ENCODE results near the gene LIPI. TPM values are rescaled to one million over a fixed set of nuclear protein-coding genes. Genes with fewer than 3 reads are reported as not detected.
A peak's percentile ranks its signal among the peaks of the same experiment; 100 is the strongest.

The LIPI gene
- total RNA-seq (2014; rRNA removed; shearing (Covaris generic)) (not detected in 2 replicates), total RNA-seq (2022) (not detected in 2 replicates), Bru-seq, nascent RNA (percentile 4 among the genes with signal in this experiment), BruChase-seq, experiment 1, labeled RNA remaining after a 6-hour chase (not detected), BruChase-seq, experiment 2, labeled RNA remaining after a 2-hour chase (percentile 1 among the genes with signal in this experiment)
- long read RNA-seq, partial matches to known transcripts = 0 of 5 reads
- long read RNA-seq, other reads (novel, unspliced or antisense) = 5 of 5 reads

DNA sequence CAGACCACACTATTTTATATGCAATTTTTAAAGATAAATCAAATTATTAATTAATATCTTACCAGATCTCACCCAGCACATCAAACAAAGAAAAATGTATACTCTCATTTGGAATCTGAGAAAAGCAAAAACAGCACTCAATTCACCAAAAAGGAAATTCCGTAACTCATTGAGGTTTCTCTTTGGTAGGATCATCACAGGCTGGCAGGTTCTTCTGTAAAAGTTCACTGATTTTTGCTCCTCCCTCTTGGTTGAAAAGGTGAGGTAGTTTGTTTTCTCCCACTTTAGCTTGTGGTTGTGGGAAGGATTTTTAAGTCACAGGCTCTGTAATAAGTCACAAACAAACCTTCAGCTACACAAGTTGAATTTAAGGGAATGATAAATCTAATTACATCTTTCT, at the start of gene LIPI:
Gene LIPI (minus strand): TSS at position 218 of the 400 bp plus-strand sequence. CDS start 110 bp downstream, at position 108.
- no peak for TF ChIP-seq EZH2phosphoT487 (IDR thresholded peaks at IDR 0.05; ENCODE audit: borderline replicate concordance, low read depth, low read length)
- TF ChIP-seq, protein P1, sequence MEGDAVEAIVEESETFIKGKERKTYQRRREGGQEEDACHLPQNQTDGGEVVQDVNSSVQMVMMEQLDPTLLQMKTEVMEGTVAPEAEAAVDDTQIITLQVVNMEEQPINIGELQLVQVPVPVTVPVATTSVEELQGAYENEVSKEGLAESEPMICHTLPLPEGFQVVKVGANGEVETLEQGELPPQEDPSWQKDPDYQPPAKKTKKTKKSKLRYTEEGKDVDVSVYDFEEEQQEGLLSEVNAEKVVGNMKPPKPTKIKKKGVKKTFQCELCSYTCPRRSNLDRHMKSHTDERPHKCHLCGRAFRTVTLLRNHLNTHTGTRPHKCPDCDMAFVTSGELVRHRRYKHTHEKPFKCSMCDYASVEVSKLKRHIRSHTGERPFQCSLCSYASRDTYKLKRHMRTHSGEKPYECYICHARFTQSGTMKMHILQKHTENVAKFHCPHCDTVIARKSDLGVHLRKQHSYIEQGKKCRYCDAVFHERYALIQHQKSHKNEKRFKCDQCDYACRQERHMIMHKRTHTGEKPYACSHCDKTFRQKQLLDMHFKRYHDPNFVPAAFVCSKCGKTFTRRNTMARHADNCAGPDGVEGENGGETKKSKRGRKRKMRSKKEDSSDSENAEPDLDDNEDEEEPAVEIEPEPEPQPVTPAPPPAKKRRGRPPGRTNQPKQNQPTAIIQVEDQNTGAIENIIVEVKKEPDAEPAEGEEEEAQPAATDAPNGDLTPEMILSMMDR (conservative IDR thresholded peaks at IDR 0.05; ENCODE audit: low read length) = no peak
- H2AFZ ChIP-seq (ENCODE audit: low read length) = no peak within 1 kb of the TSS
- H3K4me1 ChIP-seq (ENCODE audit: insufficient read depth, low read length, poor library complexity, severe bottlenecking) = no peaks in the 10 kb centered on the region
- CTCF ChIA-PET (ENCODE audit: unreplicated experiment) = no interaction called here
- no TSS peak for BruUV-seq (replicated peaks)
- no peaks in the 10 kb centered on the region for H3K36me3 ChIP-seq (ENCODE audit: insufficient read depth, low read length)
- H3K27ac ChIP-seq (ENCODE audit: low read depth, low read length, poor library complexity, severe bottlenecking) = no peak within 1 kb of the TSS
- no peak for DNase-seq (ENCODE audit: low spot score)
- H3K9me3 ChIP-seq (ENCODE audit: low read length) = no peaks in the 10 kb centered on the region
- H4K20me1 ChIP-seq (ENCODE audit: insufficient read depth, low read length) = no peaks in the 10 kb centered on the region
- intact Hi-C loops (cut with micrococcal nuclease; ENCODE audit: unreplicated experiment) = no loop called here
- no peaks in the 10 kb centered on the region for H3K9me2 ChIP-seq (ENCODE audit: insufficient read depth, low read length)
- POLR2A ChIA-PET = no interaction called here
- H3K4me3 ChIP-seq (ENCODE audit: low read depth, low read length, poor library complexity, severe bottlenecking) = no peak within 1 kb of the TSS
- no peaks in the 10 kb centered on the region for H3K79me2 ChIP-seq (ENCODE audit: insufficient read depth, low read depth, low read length)
- no peak within 1 kb of the TSS for H3K4me2 ChIP-seq (ENCODE audit: low read length)

DNA sequence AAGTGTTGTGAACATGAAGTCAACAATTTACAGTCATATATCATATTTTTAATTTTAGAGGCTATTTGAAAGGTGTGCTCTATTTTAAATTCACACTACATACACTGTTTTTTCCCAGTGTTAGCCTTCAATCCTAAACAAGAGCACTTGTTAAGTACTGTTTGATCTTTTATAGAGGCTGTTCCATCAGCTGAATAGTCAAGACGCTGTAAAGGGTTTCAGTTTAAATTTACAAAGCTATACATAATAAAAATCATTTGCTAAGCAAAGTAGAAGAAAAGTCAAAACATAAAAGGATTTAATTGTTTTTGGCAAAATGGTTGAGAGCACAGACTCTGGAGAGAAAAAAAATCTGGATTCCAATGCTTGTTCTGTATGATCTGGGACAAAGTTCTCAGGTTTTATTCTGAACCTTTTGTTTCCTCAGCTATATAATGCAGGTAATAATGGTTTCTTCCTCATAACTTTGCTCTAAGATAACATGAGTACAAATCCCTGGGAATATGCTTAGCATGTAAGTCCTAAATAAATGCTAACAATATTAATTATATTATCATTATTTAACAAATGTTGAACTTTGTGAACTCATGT, 49.5 kb upstream of the LIPI start:
- POLR2A ChIA-PET = interaction anchor here (0.6 kb wide), 2 partner anchors 8 to 576 kb away, joined by 3 to 5 read pairs; no protein-coding TSS in a partner anchor
- Histone ChIP-seq H3K9me2 (ENCODE audit: insufficient read depth, low read length) (no peaks in the 10 kb centered on the region), H3K36me3 (ENCODE audit: insufficient read depth, low read length) (no peaks in the 10 kb centered on the region), H4K20me1 (ENCODE audit: insufficient read depth, low read length) (no peaks in the 10 kb centered on the region), H3K79me2 (ENCODE audit: insufficient read depth, low read depth, low read length) (no peaks in the 10 kb centered on the region), H3K27ac (ENCODE audit: low read depth, low read length, poor library complexity, severe bottlenecking) (no peak overlapping the region), H3K9me3 (ENCODE audit: low read length) (no peaks in the 10 kb centered on the region), H2AFZ (ENCODE audit: low read length) (no peak overlapping the region), H3K4me2 (ENCODE audit: low read length) (no peak overlapping the region), H3K4me3 (ENCODE audit: low read depth, low read length, poor library complexity, severe bottlenecking) (no peak overlapping the region), H3K4me1 (ENCODE audit: insufficient read depth, low read length, poor library complexity, severe bottlenecking) (no peaks in the 10 kb centered on the region)
- intact Hi-C loops (cut with micrococcal nuclease; ENCODE audit: unreplicated experiment) = no loop called here
- CTCF ChIA-PET (ENCODE audit: unreplicated experiment) = no interaction called here
- DNase-seq (ENCODE audit: low spot score) = no peak
- no TSS peak for BruUV-seq (replicated peaks)
- TF ChIP-seq, protein P1 (conservative IDR thresholded peaks at IDR 0.05; ENCODE audit: low read length) = no peak
- TF ChIP-seq EZH2phosphoT487 (IDR thresholded peaks at IDR 0.05; ENCODE audit: borderline replicate concordance, low read depth, low read length) = no peak

DNA sequence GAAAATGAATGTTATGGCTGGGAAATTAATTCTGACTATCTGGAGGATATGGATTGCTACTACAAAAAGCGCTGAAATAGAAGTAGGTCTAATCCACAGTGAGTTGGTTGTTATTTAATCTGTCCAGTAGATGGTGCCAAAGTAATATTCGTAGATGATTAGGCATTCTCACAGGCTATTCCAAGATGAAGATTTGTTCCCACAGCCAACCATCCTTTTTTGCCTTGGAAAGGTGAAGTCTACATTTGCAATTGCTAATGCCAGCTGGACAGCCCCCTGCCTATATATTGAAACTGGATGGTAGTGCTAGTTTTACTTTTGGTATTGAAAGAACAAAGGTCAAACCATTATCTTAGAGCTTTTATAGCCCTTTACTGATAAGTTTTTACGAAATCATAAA, 49.0 kb upstream of the LIPI start:
- POLR2A ChIA-PET = interaction anchor here (0.6 kb wide), 1 partner anchor 576 kb away, joined by 3 read pairs; no protein-coding TSS in a partner anchor
- intact Hi-C loops (cut with micrococcal nuclease; ENCODE audit: unreplicated experiment) = loop anchor here (2.0 to 10.0 kb wide), 3 partner anchors 515 to 1333 kb away; no protein-coding TSS in a partner anchor
- no TSS peak for BruUV-seq (replicated peaks)

More for the DNA sequence above, 49.0 kb upstream of the LIPI start:
- H3K27ac ChIP-seq (ENCODE audit: low read depth, low read length, poor library complexity, severe bottlenecking) = no peak overlapping the region
- no peak overlapping the region for H3K4me3 ChIP-seq (ENCODE audit: low read depth, low read length, poor library complexity, severe bottlenecking)
- no peaks in the 10 kb centered on the region for H3K9me2 ChIP-seq (ENCODE audit: insufficient read depth, low read length)
- TF ChIP-seq EZH2phosphoT487 (IDR thresholded peaks at IDR 0.05; ENCODE audit: borderline replicate concordance, low read depth, low read length) = no peak
- TF ChIP-seq, protein P1 (conservative IDR thresholded peaks at IDR 0.05; ENCODE audit: low read length) = peak; percentile 82
- no peak overlapping the region for H2AFZ ChIP-seq (ENCODE audit: low read length)
- no peaks in the 10 kb centered on the region for H3K79me2 ChIP-seq (ENCODE audit: insufficient read depth, low read depth, low read length)
- no peaks in the 10 kb centered on the region for H3K36me3 ChIP-seq (ENCODE audit: insufficient read depth, low read length)
- CTCF ChIA-PET (ENCODE audit: unreplicated experiment) = no interaction called here
- H3K4me2 ChIP-seq (ENCODE audit: low read length) = no peak overlapping the region
- peak; percentile 46 for DNase-seq (ENCODE audit: low spot score)
- no peaks in the 10 kb centered on the region for H4K20me1 ChIP-seq (ENCODE audit: insufficient read depth, low read length)
- no peaks in the 10 kb centered on the region for H3K9me3 ChIP-seq (ENCODE audit: low read length)
- no peaks in the 10 kb centered on the region for H3K4me1 ChIP-seq (ENCODE audit: insufficient read depth, low read length, poor library complexity, severe bottlenecking)

Data from OCI-LY7 (cell line).